HepG2 (cell line): ENCODE measurements around the gene GBGT1. TPM values are rescaled to one million over a fixed set of nuclear protein-coding genes. Genes with fewer than 3 reads are reported as not detected.

Experiments
- BCL6 ChIP-seq: IDR thresholded peaks from 2 replicates; pipeline ENCODE4 v1.6.1; 2016; ENCODE audit warnings: missing genetic modification reagents, missing compliant biosample characterization
- ELF1 ChIP-seq: sonication (generic); formaldehyde crosslinking; IDR thresholded peaks from 2 replicates; pipeline ENCODE4 v1.4.0; 2020; ENCODE audit warnings: missing genetic modification reagents
- ELK4 ChIP-seq: sonication (generic); formaldehyde crosslinking; IDR thresholded peaks from 2 replicates; pipeline ENCODE4 v1.9.0; 2021; ENCODE audit warnings: missing genetic modification reagents, borderline replicate concordance
- HDAC1 ChIP-seq: sonication (generic); formaldehyde crosslinking; IDR thresholded peaks from 2 replicates; pipeline ENCODE4 v1.5.1; 2020; ENCODE audit warnings: mild to moderate bottlenecking, missing genetic modification reagents
- HIC2 ChIP-seq: sonication (generic); formaldehyde crosslinking; IDR thresholded peaks from 2 replicates; pipeline ENCODE4 v1.9.0; 2022; ENCODE audit warnings: low read depth, missing genetic modification reagents
- IRF9 ChIP-seq: sonication (generic); formaldehyde crosslinking; IDR thresholded peaks from 2 replicates; pipeline ENCODE4 v1.8.0; 2022; ENCODE audit warnings: missing genetic modification reagents, mild to moderate bottlenecking, borderline replicate concordance
- KMT2A ChIP-seq: sonication (generic); formaldehyde crosslinking; IDR thresholded peaks from 2 replicates; pipeline ENCODE4 v1.4.0; 2020; ENCODE audit warnings: missing genetic modification reagents
- MAX ChIP-seq: IDR thresholded peaks from 2 replicates; pipeline ENCODE4 v1.6.1; 2012; ENCODE audit warnings: inconsistent platforms
- RXRA ChIP-seq: sonication (generic); formaldehyde crosslinking; IDR thresholded peaks from 2 replicates; pipeline ENCODE4 v1.5.1; 2020; ENCODE audit warnings: missing genetic modification reagents
- SALL1 ChIP-seq: sonication (generic); formaldehyde crosslinking; IDR thresholded peaks from 2 replicates; pipeline ENCODE4 v1.8.0; 2022; ENCODE audit warnings: mild to moderate bottlenecking, missing genetic modification reagents
- TRIM24 ChIP-seq: sonication (generic); formaldehyde crosslinking; IDR thresholded peaks from 2 replicates; pipeline ENCODE4 v1.8.0; 2022; ENCODE audit warnings: mild to moderate bottlenecking, missing genetic modification reagents
- ZBTB38 ChIP-seq: sonication (generic); formaldehyde crosslinking; IDR thresholded peaks from 2 replicates; pipeline ENCODE4 v1.5.1; 2020; ENCODE audit warnings: mild to moderate bottlenecking, missing genetic modification reagents
- ZFP91 ChIP-seq: sonication (generic); formaldehyde crosslinking; IDR thresholded peaks from 2 replicates; pipeline ENCODE4 v1.9.0; 2022; ENCODE audit warnings: missing genetic modification reagents, mild to moderate bottlenecking, borderline replicate concordance
- ZNF572 ChIP-seq: sonication (generic); formaldehyde crosslinking; IDR thresholded peaks from 2 replicates; pipeline ENCODE4 v1.5.1; 2020; ENCODE audit warnings: mild to moderate bottlenecking, missing genetic modification reagents
- ZNF605 ChIP-seq: sonication (generic); formaldehyde crosslinking; IDR thresholded peaks from 2 replicates; pipeline ENCODE4 v1.8.0; 2022; ENCODE audit warnings: mild to moderate bottlenecking, missing genetic modification reagents
- ZNF687 ChIP-seq: sonication (generic); formaldehyde crosslinking; IDR thresholded peaks from 2 replicates; pipeline ENCODE4 v1.5.1; 2020; ENCODE audit warnings: mild to moderate bottlenecking, missing genetic modification reagents, moderate library complexity
- ZNF772 ChIP-seq: sonication (generic); formaldehyde crosslinking; IDR thresholded peaks from 2 replicates; pipeline ENCODE4 v1.5.0; 2020; ENCODE audit warnings: mild to moderate bottlenecking, missing genetic modification reagents
- polyA plus RNA-seq, 8 experiments: library from polyadenylated mRNA; depleted of rRNA in 3 of 8; stranded (reverse) in 7 of 8; unstranded in 1 of 8; fragments of >200 nt; fragmentation: Illumina TruSeq in 4 of 8; extraction: Trizol in 4 of 8; gene quantifications; 2 replicates each; pipeline versions ENCODE4 v1.2.1 to v1.2.3, GENCODE V29; 2011 to 2016; ENCODE audit warnings: low read depth in 4 of 8, missing spikeins in 1 of 8, mixed read lengths in 1 of 8; ENCODE audit not compliant: insufficient read depth in 1 of 8
- total RNA-seq, 5 experiments: library from RNA; depleted of rRNA; stranded (reverse); fragments of >200 nt; fragmentation: Illumina TruSeq; extraction: Trizol; gene quantifications; 2 replicates each; pipeline ENCODE4 v1.2.3, GENCODE V29; 2016; ENCODE audit warnings: low read depth in 1 of 5

The GBGT1 gene
- total and polyA plus RNA-seq, 2 of the 13 experiments (the other 11 are each of a cell fraction or from before 2014, with no cell fraction given), result not detected

GRCh38 chr9:133148199-133149129, 15.2 kb downstream of the GBGT1 start (continued):
- TF ChIP-seq ZFP91 (CRISPR knock-in tag) (0 out of 2 replicates have a peak, but pooled peaks have one; percentile 5), IRF9 (0 out of 2 replicates have a peak, but pooled peaks have one; percentile 60), SALL1 (CRISPR knock-in tag) (0 out of 2 replicates have a peak, but pooled peaks have one; percentile 33), ZNF605 (CRISPR knock-in tag) (peak; percentile 25; the same call in 1 of the 2 replicates), ZBTB38 (CRISPR knock-in tag) (no peak), ELK4 (CRISPR knock-in tag) (no peak), ZNF772 (peak; percentile 75; the same call in 1 of the 2 replicates), MAX (0 out of 2 replicates have a peak, but pooled peaks have one; percentile 26), RXRA (CRISPR knock-in tag) (peak; percentile 29; the same call in 1 of the 2 replicates), HDAC1 (peak; percentile 53; the same call in 1 of the 2 replicates), ZNF572 (CRISPR knock-in tag) (0 out of 2 replicates have a peak, but pooled peaks have one; percentile 38), KMT2A (CRISPR knock-in tag) (0 out of 2 replicates have a peak, but pooled peaks have one; percentile 17), HIC2 (CRISPR knock-in tag) (peak; percentile 45; the same call in 1 of the 2 replicates), TRIM24 (CRISPR knock-in tag) (no peak), BCL6 (CRISPR knock-in tag) (0 out of 2 replicates have a peak, but pooled peaks have one; percentile 17), ELF1 (0 out of 2 replicates have a peak, but pooled peaks have one; percentile 22), ZNF687 (CRISPR knock-in tag) (0 out of 2 replicates have a peak, but pooled peaks have one; percentile 41)
